IPS-18c (cell line): ENCODE measurements around the gene FBXO28.

Experiments
- H3K4me3 ChIP-seq: 2 replicates; pipeline ENCODE4 v1.7.0; 2013; ENCODE audit warnings: low read depth, mild to moderate bottlenecking, low read length, moderate library complexity; ENCODE audit not compliant: insufficient read depth
- H3K9me3 ChIP-seq: one replicate; pipeline ENCODE4 v1.6.1; 2013; ENCODE audit warnings: mild to moderate bottlenecking, low read length, moderate library complexity; ENCODE audit not compliant: control insufficient read depth, insufficient read depth

The FBXO28 gene

DNA sequence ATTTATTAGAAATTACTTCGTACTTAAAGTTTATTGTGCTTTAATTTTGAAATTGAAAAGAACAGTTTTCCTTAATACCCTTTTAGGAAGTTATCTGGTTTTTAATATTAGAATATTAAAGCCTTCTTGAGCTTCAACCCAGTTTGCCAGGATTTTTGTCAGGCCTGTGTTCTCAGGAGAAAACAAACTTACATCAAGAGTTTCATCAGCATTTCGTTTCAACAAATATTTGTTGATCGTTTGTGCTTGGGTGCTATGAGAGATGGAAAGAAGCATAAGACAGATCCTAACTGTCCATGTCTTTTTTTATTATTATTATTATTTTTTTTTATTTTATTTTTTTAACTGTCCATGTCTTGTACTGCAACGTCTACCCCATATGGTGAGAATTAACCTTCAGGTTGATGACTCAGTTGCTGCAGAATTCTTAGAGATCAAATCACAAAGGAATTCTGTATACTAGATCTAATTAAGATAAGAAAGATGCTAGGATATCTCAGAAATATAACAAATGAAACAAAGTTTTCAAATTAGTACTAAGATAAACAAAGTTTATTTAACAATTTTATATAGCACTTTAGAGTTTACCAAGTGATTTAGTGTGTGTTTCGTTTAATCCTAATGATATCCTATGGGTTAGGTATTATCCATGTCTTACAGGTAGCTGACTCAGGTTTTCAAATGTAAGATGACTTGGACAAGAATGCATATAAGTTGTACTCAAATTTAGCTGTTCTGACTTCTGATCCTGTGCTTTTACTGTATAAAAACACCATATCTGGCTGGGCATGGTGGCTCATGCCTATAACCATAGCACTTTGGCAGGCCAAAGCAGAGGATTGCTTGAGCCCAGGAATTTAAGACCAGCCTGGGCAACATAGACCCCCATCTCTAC is 14.3 kb downstream of the FBXO28 start:
- no peaks in the 10 kb centered on the region for H3K9me3 ChIP-seq
- no peak overlapping the region for H3K4me3 ChIP-seq

DNA sequence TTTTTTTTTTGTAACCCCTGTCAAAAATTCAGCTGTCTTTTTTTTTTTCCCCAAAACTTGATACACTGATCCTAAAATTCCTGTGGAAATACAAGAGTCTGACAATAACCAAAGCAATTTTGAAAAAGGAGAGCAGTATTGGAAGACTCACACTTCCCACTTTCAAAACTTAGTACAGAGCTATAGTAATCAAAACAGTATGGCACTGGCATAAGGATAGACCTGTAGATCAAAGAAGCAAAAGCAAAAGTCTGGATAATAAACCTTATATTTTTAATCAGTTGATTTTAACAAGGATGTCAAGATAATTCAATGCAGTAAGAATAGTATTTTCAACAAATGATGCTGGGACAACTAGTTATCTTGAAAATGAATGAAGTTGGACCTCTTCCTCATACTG is 17.3 kb downstream of the FBXO28 start:
- Histone ChIP-seq H3K9me3 (no peaks in the 10 kb centered on the region), H3K4me3 (no peak overlapping the region)

DNA sequence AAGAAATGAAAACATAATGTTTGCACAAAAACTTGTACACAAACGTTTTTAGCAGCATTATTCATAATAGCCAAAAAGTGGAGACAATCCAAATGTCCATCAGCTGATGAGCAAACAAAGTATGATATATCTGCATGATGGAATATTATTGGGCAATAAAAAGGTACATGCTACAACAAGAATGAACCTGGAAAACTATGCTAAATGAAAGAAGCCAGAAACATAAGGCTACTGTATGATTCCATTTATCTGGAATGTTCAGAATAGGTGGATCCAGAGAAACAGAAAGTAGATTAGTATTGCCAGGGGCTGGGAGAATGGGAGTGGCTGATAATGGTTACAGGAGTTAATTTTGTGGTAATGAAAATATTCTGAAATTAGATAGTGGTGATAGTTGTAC is 19.0 kb downstream of the FBXO28 start:
- H3K4me3 ChIP-seq, result no peak overlapping the region
- H3K9me3 ChIP-seq, result no peaks in the 10 kb centered on the region

DNA sequence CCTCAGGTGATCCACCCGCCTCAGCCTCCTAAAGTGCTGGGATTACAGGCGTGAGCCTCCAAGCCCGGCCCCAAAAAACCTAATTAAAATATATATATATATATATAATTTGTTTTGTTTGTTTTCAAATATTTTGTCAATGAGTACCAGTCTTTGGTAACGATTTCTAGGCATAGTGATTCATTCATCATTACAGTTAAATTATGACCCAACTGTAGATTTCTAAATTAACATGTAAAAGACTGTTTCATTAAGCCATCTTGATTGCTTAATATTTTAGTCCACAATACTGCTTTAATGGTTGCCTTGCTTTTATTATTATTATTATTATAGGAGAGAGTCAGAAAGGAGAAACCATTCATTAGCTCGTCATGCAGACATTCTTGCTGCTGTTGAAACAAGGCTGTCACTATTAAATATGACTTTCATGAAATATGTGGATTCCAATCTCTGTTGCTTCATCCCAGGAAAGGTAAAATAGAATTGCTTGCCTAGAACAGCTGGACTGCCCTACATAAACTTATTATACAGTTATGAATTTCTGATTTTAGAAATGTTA is 19.9 kb downstream of the FBXO28 start:
- no peaks in the 10 kb centered on the region for H3K9me3 ChIP-seq

DNA sequence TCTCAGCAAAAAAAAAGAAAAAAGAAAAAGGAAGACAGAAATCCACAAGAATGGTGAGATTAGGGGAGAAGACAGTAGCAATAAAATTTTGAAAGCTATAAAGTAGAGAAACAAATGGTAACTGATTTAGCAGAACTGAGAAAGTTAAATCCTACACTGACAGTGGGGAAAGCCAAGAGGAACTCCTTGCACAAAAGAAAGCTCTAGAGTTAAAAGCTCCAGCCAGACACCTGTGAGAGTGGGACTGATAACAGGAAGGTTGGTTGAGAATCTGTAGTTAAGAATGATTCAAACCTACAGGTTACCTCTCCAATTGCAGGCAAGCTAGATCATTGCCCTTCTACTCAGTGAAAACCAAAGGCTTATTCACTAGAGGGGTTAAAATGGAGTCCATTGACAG is 23.6 kb downstream of the FBXO28 start:
- peaks cover 2% of the 10 kb centered on the region for H3K9me3 ChIP-seq
- no peak overlapping the region for H3K4me3 ChIP-seq

More for the DNA sequence above, 19.9 kb downstream of the FBXO28 start:
- H3K4me3 ChIP-seq, result no peak overlapping the region

DNA sequence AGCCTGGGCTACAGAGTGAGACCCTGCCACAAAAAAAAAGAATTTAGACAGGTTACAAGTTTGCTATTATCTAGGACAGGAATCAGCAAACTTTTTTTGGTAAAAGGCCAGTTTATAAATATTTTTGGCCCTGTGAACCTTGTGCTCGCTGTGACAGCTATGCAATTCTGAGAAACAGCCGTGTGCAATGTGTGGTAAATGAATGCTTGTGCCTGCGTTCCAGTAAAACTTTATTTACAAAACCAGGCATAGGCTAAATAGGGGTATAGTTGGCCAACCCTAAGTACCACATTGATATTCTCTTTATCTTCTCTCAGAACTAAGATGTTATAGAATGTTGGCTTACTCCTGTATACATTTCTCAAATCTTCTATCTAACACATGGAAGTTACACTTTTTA is 24.3 kb downstream of the FBXO28 start:
- peaks cover 2% of the 10 kb centered on the region for H3K9me3 ChIP-seq
- no peak overlapping the region for H3K4me3 ChIP-seq

DNA sequence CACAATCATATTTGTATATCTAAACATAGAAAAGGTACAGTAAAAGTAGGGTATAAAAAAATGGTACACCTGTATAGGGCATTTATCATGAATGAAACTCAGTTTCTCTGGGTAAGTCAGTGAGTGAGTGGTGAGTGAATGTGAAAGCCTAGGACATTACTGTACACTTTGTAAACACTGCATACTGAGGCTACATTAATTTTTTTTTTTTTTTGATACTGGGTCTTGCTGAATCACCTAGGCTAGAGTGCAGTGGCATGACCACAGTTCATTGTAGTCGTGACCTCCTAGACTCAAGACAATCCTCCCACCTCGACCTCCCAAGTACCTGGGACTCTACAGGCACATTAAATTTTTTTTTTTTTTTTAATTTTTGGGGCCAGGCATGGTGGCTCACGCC is 27.8 kb downstream of the FBXO28 start:
- Histone ChIP-seq H3K9me3 (peaks cover 2% of the 10 kb centered on the region), H3K4me3 (no peak overlapping the region)

DNA sequence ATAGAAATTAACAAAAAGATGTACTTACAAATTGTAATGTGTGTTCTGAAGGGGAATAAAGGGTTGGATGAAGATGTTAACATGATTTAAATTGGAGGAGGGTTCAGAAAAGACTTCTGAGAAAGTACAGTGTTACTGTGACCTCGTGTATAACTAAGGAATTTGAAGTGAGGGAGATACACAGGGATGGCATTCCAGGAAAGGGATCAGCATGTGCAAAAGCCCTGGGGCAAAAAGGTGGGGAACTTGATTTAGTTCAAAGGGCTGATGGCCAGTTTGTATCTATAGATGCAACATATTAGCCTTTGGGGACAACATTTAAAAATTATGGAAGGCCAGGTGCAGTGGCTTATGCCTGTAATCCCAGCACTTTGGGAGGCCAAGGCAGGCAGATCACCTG is 35.8 kb downstream of the FBXO28 start:
- H3K9me3 ChIP-seq, result no peaks in the 10 kb centered on the region
- no peak overlapping the region for H3K4me3 ChIP-seq

DNA sequence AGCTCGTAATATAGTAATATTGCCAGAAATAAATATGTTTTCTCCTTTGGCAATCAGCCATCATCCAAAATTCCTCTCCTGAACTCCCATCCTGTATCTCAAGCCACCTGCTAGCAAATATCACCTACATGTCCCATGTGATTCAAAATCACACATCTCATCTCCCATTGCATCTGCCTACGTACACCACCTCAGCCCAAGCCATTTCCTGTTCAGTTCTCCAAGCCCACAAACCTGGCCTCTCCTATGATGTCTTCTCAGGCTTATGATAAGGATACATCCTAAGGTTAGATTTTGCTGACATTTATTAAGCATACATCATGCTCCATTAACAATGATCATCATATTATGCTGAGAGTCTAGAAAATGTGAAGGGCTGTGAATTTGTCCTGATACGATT is 37.2 kb downstream of the FBXO28 start:
- Histone ChIP-seq H3K9me3 (no peaks in the 10 kb centered on the region), H3K4me3 (no peak overlapping the region)

DNA sequence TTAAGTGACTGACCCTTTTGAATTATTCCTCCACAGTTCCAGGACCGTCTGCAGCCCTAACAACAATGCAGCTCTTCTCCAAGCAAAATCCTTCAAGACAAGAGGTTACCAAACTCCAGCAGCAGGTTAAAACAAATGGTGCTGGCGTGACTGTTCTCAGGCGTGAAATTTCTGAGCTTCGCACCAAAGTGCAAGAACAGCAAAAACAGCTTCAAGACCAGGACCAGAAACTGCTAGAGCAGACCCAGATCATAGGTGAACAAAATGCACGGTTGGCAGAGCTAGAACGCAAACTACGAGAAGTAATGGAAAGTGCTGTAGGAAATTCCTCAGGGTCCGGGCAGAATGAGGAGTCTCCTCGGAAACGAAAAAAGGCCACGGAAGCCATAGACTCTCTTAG is 43.4 kb downstream of the FBXO28 start:
- Histone ChIP-seq H3K4me3 (no peak overlapping the region), H3K9me3 (no peaks in the 10 kb centered on the region)

DNA sequence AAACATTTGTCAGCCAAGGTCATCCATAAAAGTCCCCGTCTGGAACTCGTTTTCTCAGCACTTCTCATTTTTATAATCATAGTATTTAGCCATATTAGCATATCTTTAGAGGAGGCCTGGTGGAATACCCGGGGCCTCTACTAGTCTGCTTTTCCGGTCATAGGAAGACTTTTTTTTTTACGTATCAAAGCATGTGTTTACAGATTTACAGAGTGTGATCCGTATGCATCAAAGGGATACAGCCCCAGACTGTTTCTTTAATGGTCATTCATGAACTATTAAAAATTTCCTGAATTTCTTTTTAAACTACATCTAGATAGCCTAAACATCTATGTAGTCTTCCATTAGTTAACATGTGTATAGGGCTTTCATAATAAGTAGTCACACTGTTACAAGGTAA is 45.6 kb downstream of the FBXO28 start:
- no peaks in the 10 kb centered on the region for H3K9me3 ChIP-seq

DNA sequence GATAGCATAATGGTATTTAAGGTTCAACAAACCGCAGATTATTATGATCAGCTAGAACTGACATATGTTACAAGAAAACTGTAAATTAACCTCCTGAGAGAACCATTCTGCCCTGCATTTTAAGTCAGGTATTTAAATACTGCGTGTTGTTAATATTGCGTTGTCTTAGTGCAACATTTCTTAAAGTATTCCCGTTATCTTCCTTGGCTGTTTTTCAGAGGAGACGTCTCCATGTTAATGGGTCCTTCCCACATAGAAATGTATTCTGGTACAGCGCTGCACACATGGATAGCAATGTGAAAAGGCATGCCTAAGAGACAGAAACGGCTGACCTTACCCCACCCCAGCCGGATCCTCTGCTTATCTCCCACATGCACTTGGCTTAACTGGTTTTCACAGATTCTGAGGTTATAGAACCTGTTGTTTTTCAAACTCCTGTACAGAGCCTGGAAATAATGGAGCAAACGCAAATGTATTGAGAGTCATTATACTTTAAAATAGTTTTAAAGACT is 46.3 kb downstream of the FBXO28 start:
- H3K4me3 ChIP-seq, result no peak overlapping the region
- no peaks in the 10 kb centered on the region for H3K9me3 ChIP-seq

More for the DNA sequence above, 45.6 kb downstream of the FBXO28 start:
- H3K4me3 ChIP-seq, result no peak overlapping the region

DNA sequence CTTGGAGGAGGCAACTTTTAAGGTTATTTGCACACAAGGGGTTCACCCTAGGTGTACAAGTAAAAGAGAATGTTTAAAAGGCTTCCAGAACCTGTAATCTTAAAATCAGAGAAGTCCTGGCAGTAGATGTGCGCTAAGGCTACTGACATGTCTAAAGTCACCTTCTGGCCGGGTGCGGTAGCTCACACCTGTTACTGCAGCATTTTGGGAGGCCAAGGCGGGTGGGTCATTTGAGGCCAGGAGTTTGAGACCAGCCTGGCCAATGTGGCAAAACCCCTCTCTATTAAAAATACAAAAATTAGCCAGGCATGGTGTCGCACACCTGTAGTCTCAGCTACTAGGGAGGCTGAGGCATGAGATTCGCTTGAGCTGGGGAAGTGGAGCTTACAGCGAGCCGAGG is 48.9 kb downstream of the FBXO28 start:
- Histone ChIP-seq H3K9me3 (no peaks in the 10 kb centered on the region), H3K4me3 (no peak overlapping the region)

DNA sequence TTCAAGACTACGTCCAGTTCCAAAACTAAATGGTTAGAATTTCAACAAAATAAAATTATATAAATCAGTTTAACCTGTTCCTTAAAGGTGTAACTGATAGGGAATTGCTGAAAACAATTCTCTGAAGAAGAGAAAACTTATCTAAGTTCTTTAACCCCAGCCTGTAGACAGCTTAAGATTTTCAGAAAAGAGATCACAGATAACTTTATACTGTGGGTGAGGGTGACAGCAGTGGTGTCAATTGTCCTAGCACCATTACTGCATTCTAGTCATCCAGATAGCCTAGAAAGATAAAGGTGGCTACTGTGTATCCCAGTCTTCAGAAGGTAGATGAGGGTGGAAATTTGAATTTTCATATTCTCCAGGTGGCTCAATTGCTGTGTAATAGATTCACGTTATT is 49.4 kb downstream of the FBXO28 start:
- H3K4me3 ChIP-seq, result no peak overlapping the region

DNA sequence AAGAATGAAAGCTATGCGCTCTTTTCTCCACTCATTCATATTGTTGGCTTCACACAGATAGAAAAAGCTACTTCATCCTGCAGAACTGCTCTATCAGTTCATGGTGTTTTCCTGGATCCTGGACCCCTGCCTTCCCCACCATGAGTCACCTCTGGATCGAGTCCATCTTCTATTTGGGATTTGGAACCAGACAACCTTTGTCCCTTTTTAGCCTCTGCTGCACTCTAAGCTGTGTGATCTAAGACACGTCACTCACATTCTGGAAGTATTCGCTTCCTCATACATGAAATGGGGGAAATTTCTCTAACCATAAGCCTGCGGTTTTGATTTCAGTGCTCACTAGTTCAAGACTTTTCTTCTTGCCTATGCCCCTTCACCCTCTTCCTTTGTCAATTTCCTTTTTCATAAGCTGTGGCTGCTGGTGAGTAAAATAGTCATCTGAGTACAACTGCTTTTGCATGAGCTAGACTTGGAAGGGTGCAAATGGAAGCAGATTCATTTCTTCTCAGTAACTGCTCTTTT is 55.0 kb downstream of the FBXO28 start:
- no peak overlapping the region for H3K4me3 ChIP-seq
- no peaks in the 10 kb centered on the region for H3K9me3 ChIP-seq

More for the DNA sequence above, 49.4 kb downstream of the FBXO28 start:
- no peaks in the 10 kb centered on the region for H3K9me3 ChIP-seq

DNA sequence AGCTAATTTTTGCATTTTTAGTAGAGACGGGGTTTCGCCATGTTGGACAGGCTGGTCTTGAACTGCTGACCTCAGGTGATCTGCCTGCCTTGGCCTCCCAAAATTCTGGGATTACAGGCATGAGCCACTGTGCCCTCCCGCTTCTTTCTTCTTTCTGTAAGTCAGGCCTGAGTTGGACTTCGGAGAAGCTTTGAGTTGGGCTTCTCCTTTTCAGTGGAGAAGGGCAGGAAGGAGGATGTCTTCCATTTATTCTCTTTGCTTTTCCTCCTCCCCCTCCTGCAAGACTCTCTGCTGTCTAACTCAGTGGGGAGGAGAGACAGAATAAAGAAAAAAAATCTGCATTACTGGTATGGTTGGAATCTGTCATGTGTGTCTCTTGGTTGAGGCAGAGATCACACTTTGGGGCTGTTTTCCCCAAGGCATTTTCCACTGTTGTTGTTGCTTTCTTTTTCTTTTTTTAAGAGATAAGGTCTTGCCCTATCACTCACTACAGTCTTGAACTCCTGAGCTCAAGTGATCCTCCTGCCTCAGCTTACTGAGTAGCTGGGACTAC is 55.9 kb downstream of the FBXO28 start:
- no peaks in the 10 kb centered on the region for H3K9me3 ChIP-seq
- H3K4me3 ChIP-seq, result no peak overlapping the region

DNA sequence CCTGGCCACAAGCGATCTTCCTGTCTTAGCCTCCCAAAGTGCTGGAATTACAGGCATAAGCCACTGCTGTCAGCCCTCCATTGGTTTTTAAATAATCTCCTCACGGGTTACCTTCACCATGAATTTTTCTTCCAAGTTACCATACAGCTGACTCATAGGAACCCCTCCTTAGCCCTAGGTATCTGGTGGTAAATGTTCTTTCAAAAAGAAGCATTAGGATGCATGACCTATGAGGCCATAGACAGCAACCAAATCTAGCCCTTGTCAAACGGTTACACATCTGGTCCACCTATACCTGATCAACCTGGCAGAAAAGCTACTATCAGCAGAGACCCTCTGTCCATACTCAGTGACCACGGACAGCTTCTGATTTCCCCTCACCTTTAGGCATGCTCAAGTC is 56.4 kb downstream of the FBXO28 start:
- Histone ChIP-seq H3K9me3 (no peaks in the 10 kb centered on the region), H3K4me3 (no peak overlapping the region)
